ENCODE data around the gene YOD1.

- TF ChIP-seq CTCF (conservative IDR thresholded peaks at IDR 0.05 in 1 of 2, IDR thresholded peaks at IDR 0.05 in 1 of 2; ENCODE audit: low read depth in 1 of 2, low read length in 2 of 2), result no peak
- no peak for TF ChIP-seq EZH2 (IDR thresholded peaks at IDR 0.05; ENCODE audit: low read length, missing control alignments)
Measured at GRCh38 chr1:207073906-207074820, 23.2 kb upstream of the YOD1 start.

Data from fibroblast of lung (primary cell).